ENCODE data around the gene EFHC1.

- TF ChIP-seq EZH2 (optimal IDR thresholded peaks at IDR 0.05; ENCODE audit: low read depth, low read length) (no peak), CTCF (IDR thresholded peaks at IDR 0.05; ENCODE audit: low read length) (no peak), EZH2phosphoT487 (IDR thresholded peaks at IDR 0.05; ENCODE audit: low read length) (no peak)
Measured at GRCh38 chr6:52373151-52373690, 46.9 kb upstream of the EFHC1 start.
